Activated T-helper 17 cell treated with anti-CD3 and anti-CD28 coated beads, Interleukin-2, amount 50 U/mL, for 72 hours (primary cell): ENCODE results near the gene ARHGAP35. TPM values are rescaled to one million over a fixed set of nuclear protein-coding genes. Genes with fewer than 3 reads are reported as not detected.
A peak's percentile ranks its signal among the peaks of the same experiment; 100 is the strongest.

Experiments
- ATAC-seq: fragments of 150-1000 bp; cut with Tn5 transposase; replicated peaks from 2 replicates; pipeline ENCODE4 v1.10.0; 2021; ENCODE audit warnings: mild to moderate bottlenecking, moderate library complexity
- H3K27ac Mint-ChIP-seq: one replicate; pipeline ENCODE4 v1.8.0; 2022; ENCODE audit warnings: mixed read lengths
- H3K27me3 Mint-ChIP-seq: one replicate; pipeline ENCODE4 v1.8.0; 2022; ENCODE audit warnings: mixed read lengths
- H3K36me3 Mint-ChIP-seq: one replicate; pipeline ENCODE4 v1.8.0; 2022; ENCODE audit warnings: low read depth, mild to moderate bottlenecking, mixed read lengths
- H3K4me1 Mint-ChIP-seq: one replicate; pipeline ENCODE4 v1.8.0; 2022; ENCODE audit warnings: mixed read lengths
- H3K4me3 Mint-ChIP-seq: one replicate; pipeline ENCODE4 v1.8.0; 2022; ENCODE audit warnings: mild to moderate bottlenecking, mixed read lengths
- H3K9me3 Mint-ChIP-seq: one replicate; pipeline ENCODE4 v1.8.0; 2022; ENCODE audit warnings: mixed read lengths
- total RNA-seq, 2 donors: library from RNA; stranded (reverse); gene quantifications; one replicate each; pipeline ENCODE4 v1.2.3, GENCODE V29; 2022

The ARHGAP35 gene
- total RNA-seq, 2 donors from 2014 or later: 38.0 to 38.3 TPM

DNA sequence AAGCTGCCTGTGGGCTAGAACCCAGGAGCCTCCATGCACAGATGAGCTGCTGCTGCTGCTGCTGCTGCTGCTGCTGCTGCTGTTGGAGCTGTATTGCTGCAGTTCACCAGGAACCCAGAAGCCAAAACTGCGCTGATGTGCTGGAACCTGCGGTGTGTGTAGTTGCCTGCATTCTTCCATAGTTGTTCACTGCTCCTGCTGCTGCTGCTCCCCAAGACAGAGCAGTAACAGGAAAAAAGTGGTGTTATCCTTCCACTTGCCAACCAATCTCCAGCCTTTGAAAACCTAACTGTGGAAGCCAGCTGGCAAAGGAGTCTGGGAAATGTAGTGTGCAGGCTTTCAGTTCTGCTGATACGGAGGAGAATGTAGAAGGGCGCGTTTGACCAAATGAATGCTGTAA, 37.9 kb downstream of the ARHGAP35 start:
- no peak for ATAC-seq
- no peak overlapping the region for H3K4me3 Mint-ChIP-seq
- no peaks in the 10 kb centered on the region for H3K27me3 Mint-ChIP-seq
- no peaks in the 10 kb centered on the region for H3K9me3 Mint-ChIP-seq
- peaks cover 29% of the 10 kb centered on the region for H3K4me1 Mint-ChIP-seq
- H3K36me3 Mint-ChIP-seq: peaks cover 5% of the 10 kb centered on the region
- H3K27ac Mint-ChIP-seq: no peak overlapping the region

DNA sequence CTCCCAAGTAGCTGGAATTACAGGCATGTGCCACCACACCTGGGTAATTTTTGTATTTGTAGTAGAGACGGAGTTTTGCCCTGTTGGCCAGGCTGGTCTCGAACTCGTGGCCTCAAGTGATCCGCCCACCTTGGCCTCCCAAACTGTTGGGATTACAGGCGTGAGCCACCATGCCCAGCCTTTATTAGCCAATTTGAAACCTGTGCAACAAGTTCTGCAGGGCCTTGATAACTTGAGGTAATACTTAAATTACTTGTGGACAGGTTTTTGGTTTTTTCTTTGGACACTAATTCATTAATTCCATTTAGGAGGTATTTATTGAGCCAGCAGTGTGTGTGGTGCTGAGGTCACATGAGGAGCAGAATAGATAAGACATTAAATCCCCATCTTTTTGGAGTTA, 39.5 kb downstream of the ARHGAP35 start:
- H3K4me3 Mint-ChIP-seq: no peak overlapping the region
- H3K9me3 Mint-ChIP-seq: no peaks in the 10 kb centered on the region
- ATAC-seq: no peak
- no peaks in the 10 kb centered on the region for H3K36me3 Mint-ChIP-seq
- peaks cover 34% of the 10 kb centered on the region for H3K4me1 Mint-ChIP-seq
- no peaks in the 10 kb centered on the region for H3K27me3 Mint-ChIP-seq
- H3K27ac Mint-ChIP-seq: no peak overlapping the region

DNA sequence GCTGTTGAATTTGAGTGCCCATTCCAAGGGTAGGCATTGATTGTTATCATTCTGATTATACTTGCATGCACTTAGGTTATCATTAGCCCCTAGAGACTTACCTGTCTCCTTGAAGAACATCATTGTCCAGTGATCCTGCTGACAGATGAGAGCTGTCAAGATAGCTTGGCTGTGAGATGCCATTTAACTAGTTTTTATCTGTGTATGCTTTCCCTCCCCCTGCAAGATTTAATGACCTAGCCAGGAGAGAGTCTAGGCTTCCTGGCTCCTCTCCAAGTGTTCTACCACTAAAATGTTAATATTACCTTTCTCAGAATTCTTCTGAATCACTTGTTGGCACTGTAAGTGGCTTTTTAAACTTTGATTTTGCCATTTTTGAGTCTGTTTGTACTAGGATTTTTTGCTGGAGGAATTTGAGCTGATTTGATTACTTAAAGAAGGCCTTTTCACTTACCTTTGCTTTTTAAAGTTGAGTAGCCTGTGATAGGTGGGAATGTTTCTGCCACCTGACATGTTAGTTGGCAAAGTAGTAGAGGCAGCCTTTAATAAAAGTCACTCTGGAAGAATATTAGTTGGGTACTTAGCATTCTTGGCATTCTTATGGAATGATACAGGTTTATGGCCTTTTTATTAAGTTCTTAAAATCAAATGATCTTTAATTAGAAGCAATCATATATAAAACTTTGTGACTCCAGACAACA, 41.1 kb downstream of the ARHGAP35 start:
- Mint-ChIP-seq H3K4me3 (no peak overlapping the region), H3K4me1 (peaks cover 34% of the 10 kb centered on the region), H3K36me3 (no peaks in the 10 kb centered on the region), H3K27ac (no peak overlapping the region), H3K9me3 (no peaks in the 10 kb centered on the region), H3K27me3 (no peaks in the 10 kb centered on the region)
- ATAC-seq: no peak

DNA sequence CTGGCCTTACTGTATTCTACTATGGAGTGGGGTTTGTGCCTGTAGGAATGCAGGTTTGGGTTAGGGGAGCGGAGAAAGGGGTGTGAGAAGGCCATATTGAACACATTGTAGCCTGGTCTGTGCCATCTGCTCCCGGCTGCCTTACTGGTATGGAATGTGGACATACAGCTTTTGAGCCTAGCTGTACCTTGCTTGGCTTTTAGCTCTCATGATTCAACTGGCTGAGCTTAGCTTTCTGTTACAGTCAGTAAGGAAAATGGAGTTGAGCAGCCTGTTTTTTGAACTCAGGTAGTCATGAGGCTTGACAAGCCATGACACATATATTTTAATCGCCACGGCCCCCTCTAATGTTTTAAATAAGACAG, 41.6 kb downstream of the ARHGAP35 start:
- no peaks in the 10 kb centered on the region for H3K36me3 Mint-ChIP-seq
- H3K4me3 Mint-ChIP-seq: no peak overlapping the region
- H3K9me3 Mint-ChIP-seq: no peaks in the 10 kb centered on the region
- H3K27me3 Mint-ChIP-seq: no peaks in the 10 kb centered on the region
- H3K4me1 Mint-ChIP-seq: peaks cover 34% of the 10 kb centered on the region
- H3K27ac Mint-ChIP-seq: no peak overlapping the region
- no peak for ATAC-seq

DNA sequence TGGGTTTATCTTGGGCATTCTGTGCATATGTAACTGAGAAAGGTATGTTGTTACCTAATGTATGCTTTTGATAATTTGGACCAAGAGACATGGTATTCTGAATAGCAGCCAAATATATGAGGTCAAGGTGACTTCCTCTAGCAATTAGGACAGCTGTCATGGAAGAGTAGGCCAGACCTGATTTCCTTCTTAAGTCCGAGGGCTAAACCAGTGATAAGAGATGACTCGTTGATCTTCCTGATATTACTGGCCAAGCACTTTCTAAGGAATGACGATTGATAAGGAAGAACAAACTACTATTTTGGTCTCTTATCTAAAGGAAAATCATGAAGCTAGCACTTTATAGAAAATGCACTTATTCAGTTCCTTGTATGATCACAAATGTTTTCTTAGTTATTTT, 42.7 kb downstream of the ARHGAP35 start:
- ATAC-seq: no peak
- Mint-ChIP-seq H3K4me3 (no peak overlapping the region), H3K36me3 (no peaks in the 10 kb centered on the region), H3K27me3 (no peaks in the 10 kb centered on the region), H3K9me3 (no peaks in the 10 kb centered on the region), H3K27ac (peak overlapping the region; percentile 70), H3K4me1 (peaks cover 32% of the 10 kb centered on the region)

DNA sequence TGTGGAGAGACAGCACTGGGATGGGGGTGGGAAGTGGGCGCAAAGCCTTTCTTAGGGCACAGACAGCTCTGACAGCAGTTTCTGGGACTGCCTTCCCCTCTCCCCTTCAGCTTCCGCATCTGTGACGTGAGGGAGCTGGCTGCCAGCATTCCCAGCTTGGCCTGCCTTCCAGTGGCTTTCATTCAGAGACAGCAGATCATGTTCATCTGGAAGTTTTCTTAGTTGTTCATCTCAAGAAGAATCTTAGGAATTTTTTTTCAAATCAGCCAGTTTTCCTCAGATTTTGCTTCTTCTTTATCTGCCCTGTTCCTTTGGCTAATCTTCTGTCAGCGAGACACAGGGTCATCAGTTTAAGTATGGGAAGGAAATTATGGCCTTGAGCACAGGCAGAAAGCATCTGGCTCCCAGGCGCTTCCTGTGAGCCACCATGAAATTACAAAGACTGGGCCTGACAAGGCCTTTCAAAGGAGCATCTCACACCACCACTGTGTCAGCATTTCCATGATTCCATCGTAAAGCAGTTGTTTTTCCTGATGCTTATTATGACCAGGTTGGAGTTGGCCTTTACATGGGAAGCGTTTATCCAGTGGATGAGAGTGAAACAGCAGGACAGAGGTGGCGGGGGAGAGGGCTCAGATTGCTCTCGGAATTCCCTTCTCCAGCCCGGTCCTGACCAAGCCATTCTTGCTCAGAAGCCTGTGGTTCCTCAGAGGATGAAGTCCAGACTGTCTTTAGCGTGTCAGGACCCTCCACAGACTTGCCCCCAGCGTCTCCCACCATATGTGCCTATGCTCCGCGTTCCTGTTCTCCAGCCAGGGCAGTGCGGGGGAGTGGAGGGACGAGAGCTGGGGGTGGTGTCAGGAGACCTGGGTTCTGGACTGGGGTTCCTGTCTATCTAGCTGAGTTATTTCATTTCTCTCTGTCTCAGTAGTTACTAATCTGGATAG, 43.6 kb downstream of the ARHGAP35 start:
- no peaks in the 10 kb centered on the region for H3K9me3 Mint-ChIP-seq
- ATAC-seq: no peak
- H3K27me3 Mint-ChIP-seq: no peaks in the 10 kb centered on the region
- H3K36me3 Mint-ChIP-seq: no peaks in the 10 kb centered on the region
- no peak overlapping the region for H3K4me3 Mint-ChIP-seq
- H3K27ac Mint-ChIP-seq: peak overlapping the region; percentile 70
- peaks cover 31% of the 10 kb centered on the region for H3K4me1 Mint-ChIP-seq

DNA sequence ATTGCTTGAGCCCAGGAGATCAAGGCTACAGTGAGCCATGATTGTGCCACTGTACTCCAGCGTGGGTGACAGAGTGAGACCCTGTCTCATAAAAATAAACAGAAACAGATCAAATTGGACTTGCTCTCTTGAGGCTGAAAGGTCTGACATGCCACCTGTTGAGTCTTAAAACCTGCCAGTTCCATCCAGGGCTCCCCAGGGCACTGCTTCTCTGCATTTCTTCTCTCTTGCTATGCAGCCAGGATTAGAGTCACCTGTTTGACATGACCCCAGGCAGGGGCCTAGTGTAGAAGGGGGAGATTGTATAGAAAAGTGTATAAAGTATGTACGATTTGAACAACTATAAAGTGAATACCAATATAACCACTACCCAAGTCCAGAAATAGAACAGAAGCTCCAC, 45.4 kb downstream of the ARHGAP35 start:
- peaks cover 32% of the 10 kb centered on the region for H3K4me1 Mint-ChIP-seq
- no peak overlapping the region for H3K27ac Mint-ChIP-seq
- no peaks in the 10 kb centered on the region for H3K36me3 Mint-ChIP-seq
- ATAC-seq: no peak
- no peaks in the 10 kb centered on the region for H3K27me3 Mint-ChIP-seq
- H3K4me3 Mint-ChIP-seq: no peak overlapping the region
- no peaks in the 10 kb centered on the region for H3K9me3 Mint-ChIP-seq

DNA sequence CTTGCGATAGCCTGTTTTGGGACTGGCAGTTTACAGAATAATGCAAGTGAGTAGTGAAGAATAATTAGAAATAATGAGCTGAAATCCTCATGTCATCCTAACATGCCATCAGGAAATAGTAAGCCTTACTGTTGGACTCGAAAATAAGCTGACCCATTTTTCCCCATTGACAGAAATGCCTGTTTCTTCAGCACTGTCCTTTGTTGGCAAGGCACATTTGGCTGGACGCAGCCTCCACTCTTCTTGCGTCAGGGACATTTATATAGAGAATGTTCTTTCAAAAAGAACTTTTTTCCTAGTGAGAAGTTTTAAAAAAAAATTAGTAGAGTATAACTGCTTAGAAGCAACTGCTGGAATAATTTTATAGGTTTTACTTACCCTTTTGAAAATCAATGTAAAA, 47.1 kb downstream of the ARHGAP35 start:
- no peaks in the 10 kb centered on the region for H3K36me3 Mint-ChIP-seq
- no peak for ATAC-seq
- H3K27ac Mint-ChIP-seq: no peak overlapping the region
- no peaks in the 10 kb centered on the region for H3K9me3 Mint-ChIP-seq
- H3K4me1 Mint-ChIP-seq: peaks cover 30% of the 10 kb centered on the region
- no peak overlapping the region for H3K4me3 Mint-ChIP-seq
- H3K27me3 Mint-ChIP-seq: no peaks in the 10 kb centered on the region

DNA sequence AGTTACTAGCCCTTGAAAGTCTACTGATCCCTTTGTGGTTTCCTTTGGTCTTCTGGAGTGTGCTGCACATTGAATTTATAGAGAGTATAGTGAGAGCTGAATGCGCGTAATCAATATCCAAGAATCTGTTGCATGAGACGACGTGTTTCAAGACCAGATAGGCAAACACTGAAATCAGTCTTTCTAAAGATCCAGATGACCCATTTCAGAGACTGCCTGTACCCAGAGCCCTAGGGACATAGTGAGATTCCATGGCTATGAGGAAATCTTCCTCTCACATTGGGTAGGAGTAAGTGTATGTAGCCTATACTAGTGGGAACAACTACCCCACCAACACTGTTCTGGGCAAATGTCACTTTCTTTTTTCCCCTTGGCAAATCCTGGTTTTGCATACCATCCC, 48.6 kb downstream of the ARHGAP35 start:
- H3K9me3 Mint-ChIP-seq: no peaks in the 10 kb centered on the region
- H3K27ac Mint-ChIP-seq: no peak overlapping the region
- ATAC-seq: no peak
- H3K36me3 Mint-ChIP-seq: no peaks in the 10 kb centered on the region
- H3K27me3 Mint-ChIP-seq: no peaks in the 10 kb centered on the region
- no peak overlapping the region for H3K4me3 Mint-ChIP-seq
- H3K4me1 Mint-ChIP-seq: peaks cover 27% of the 10 kb centered on the region

Other genes with a start within 250 kb of the ARHGAP35 start
- gene PTGIR, start 235.9 kb upstream of the ARHGAP35 start, total RNA-seq: 10 to 100 TPM in 1 of 2 donors, 1 to 10 TPM in 1; 1.3 to 12.9 TPM
- 1 to 10 TPM in 1 of 2 donors, not detected in 1; 9.6 TPM for gene GNG8, start 224.8 kb upstream of the ARHGAP35 start, total RNA-seq
- gene DACT3, start 199.8 kb upstream of the ARHGAP35 start, total RNA-seq: 1 to 10 TPM in 1 of 2 donors, under 1 TPM in 1; 0.09 to 5.4 TPM
- 100 to 1,000 TPM in 1 of 2 donors, 10 to 100 TPM in 1; 75.0 to 103 TPM for gene PRKD2, start 143.9 kb upstream of the ARHGAP35 start, total RNA-seq
- 10 to 100 TPM in 1 of 2 donors, 1 to 10 TPM in 1; 6.3 to 14.3 TPM for gene FKRP, start 114.9 kb upstream of the ARHGAP35 start, total RNA-seq
- gene STRN4, start 114.5 kb upstream of the ARHGAP35 start, total RNA-seq: 10 to 100 TPM; 60.7 to 69.9 TPM
- gene SLC1A5, start 72.4 kb upstream of the ARHGAP35 start, total RNA-seq: 100 to 1,000 TPM; 119 to 221 TPM
- gene AP2S1, start 10.2 kb upstream of the ARHGAP35 start, total RNA-seq: 100 to 1,000 TPM in 1 of 2 donors, 10 to 100 TPM in 1; 69.7 to 137 TPM
- gene NPAS1, start 158.8 kb downstream of the ARHGAP35 start, total RNA-seq: under 1 TPM; 0.42 to 0.73 TPM
- 10 to 100 TPM; 18.6 to 56.3 TPM for gene TMEM160, start 187.6 kb downstream of the ARHGAP35 start, total RNA-seq